Right lobe of liver (tissue), 4 donors: ENCODE results near the gene MRAP2.

ENCODE experiments used
- POLR2A ChIP-seq: fragments of 450-650 bp; IDR thresholded peaks from one replicate; pipeline ENCODE4 v1.6.1; 2017; ENCODE audit warnings: antibody characterized with exemption, mild to moderate bottlenecking
- TF ChIP-seq, protein P1 (sequence below), 4 donors: fragments of 200-600 bp in 3 of 4; fragments of 450-650 bp in 1 of 4; IDR thresholded peaks; one replicate each; pipeline versions ENCODE4 v1.5.1 to v1.8.0; 2016 to 2022; ENCODE audit warnings: antibody characterized with exemption in 4 of 4, mild to moderate bottlenecking in 2 of 4
- donor health status: DM: no; HTN: no; CAD: no.
- donor health status: DM: no; HTN: no; CAD: no.
- donor health status: DM: no; HTN: yes; CAD: no.

- TF ChIP-seq, protein P1, sequence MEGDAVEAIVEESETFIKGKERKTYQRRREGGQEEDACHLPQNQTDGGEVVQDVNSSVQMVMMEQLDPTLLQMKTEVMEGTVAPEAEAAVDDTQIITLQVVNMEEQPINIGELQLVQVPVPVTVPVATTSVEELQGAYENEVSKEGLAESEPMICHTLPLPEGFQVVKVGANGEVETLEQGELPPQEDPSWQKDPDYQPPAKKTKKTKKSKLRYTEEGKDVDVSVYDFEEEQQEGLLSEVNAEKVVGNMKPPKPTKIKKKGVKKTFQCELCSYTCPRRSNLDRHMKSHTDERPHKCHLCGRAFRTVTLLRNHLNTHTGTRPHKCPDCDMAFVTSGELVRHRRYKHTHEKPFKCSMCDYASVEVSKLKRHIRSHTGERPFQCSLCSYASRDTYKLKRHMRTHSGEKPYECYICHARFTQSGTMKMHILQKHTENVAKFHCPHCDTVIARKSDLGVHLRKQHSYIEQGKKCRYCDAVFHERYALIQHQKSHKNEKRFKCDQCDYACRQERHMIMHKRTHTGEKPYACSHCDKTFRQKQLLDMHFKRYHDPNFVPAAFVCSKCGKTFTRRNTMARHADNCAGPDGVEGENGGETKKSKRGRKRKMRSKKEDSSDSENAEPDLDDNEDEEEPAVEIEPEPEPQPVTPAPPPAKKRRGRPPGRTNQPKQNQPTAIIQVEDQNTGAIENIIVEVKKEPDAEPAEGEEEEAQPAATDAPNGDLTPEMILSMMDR (IDR thresholded peaks at IDR 0.05): no peak
- TF ChIP-seq POLR2A: no peak
Observed at GRCh38 chr6:84016029-84016428, 17.5 kb upstream of the MRAP2 start.
